ENCODE results near the gene TFAM. TPM values are rescaled to one million over a fixed set of nuclear protein-coding genes. Genes with fewer than 3 reads are reported as not detected.
A peak's percentile ranks its signal among the peaks of the same experiment; 100 is the strongest.

The TFAM gene
- total RNA-seq, result 10 to 100 TPM; 15.2 to 23.0 (median 19.7) TPM
- long read RNA-seq, full-length matches to known transcripts, result 2 of 8 reads
- long read RNA-seq, partial matches to known transcripts, result 6 of 8 reads
- long read RNA-seq, other reads (novel, unspliced or antisense), result 0 of 8 reads

- ATAC-seq (peak; percentile 98 to 99 (median 98)), DNase-seq (peak; percentile 96)
- 0% methylated on average over 5 of the region's 65 CpGs for WGBS (ENCODE audit: insufficient coverage, low coverage, low lambda C conversion rate, missing lambda C conversion rate)
- intact Hi-C loops (cut with DNase I), result no loop called here
- H3K4me3 ChIP-seq, result peak within 1 kb of the TSS; percentile 78 to 85 (median 84)
- H3K9me3 ChIP-seq, result no peaks in the 10 kb centered on the region
- no peaks in the 10 kb centered on the region for H3K27me3 ChIP-seq
- peaks cover 0 to 22% (median 13%) of the 10 kb centered on the region in 4 donors for H3K36me3 ChIP-seq
- TF ChIP-seq CTCF (IDR thresholded peaks at IDR 0.05) (peak; percentile 55 to 68 (median 59)), POLR2A (IDR thresholded peaks at IDR 0.05) (peak; percentile 86)
- H3K4me1 ChIP-seq, result peaks cover 0 to 13% (median 3%) of the 10 kb centered on the region in 4 donors
- peak within 1 kb of the TSS; percentile 68 to 82 (median 77) for H3K27ac ChIP-seq
These were observed at the start of gene TFAM for GRCh38 chr10:58384999-58385783. TSS of gene TFAM (plus strand) at chr10:58385410. CDS start at chr10:58385548, 138 bp downstream.

DNA sequence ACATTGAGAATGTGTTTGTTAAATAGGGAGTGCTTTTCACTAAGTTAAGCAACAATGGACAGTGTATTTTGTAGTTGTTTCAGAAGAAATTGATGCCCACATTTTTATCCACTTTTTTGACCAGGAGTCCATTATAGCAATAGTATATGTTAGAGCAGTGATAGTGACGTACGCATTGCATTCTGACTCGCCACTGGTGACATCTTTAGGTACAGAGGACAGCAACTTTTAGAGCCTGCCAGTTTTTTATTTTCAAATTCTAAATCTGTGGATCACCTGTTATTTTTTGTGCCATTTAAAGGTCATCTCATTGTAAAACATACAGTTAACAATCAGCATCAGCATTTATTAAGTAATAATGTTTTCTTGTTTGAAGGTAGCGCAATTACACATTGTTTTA lies 49.0 kb upstream of the TFAM start:
- ATAC-seq (no peak), DNase-seq (no peak)
- 93% methylated on average over 4 of the region's 4 CpGs for WGBS (ENCODE audit: insufficient coverage, low coverage, low lambda C conversion rate, missing lambda C conversion rate)
- Histone ChIP-seq H3K9me3 (no peaks in the 10 kb centered on the region), H3K27me3 (no peaks in the 10 kb centered on the region), H3K4me3 (no peak overlapping the region), H3K36me3 (no peaks in the 10 kb centered on the region), H3K4me1 (peaks cover 0 to 3% (median 0%) of the 10 kb centered on the region in 4 donors), H3K27ac (no peak overlapping the region)
- intact Hi-C loops (cut with DNase I), result no loop called here
- TF ChIP-seq POLR2A (IDR thresholded peaks at IDR 0.05) (no peak), CTCF (IDR thresholded peaks at IDR 0.05) (no peak)

DNA sequence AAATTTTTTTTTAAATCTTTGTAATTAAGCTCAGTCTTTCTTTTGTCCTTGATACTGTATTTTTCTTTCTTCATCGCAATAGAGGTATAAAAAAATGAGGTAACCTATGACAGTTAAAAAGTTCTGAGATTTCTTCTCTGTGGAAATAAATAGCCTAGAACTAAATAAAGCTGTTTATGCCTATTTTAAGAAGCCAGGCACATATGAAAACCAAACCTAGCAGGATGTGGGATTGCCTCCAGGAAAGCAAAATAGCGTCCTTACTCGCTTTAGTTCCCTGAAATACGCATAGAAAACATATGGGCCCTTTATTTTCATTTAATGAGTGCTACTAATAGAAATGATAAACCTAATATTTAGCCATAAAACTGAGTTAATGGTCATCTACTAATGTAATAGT lies 43.8 kb upstream of the TFAM start:
- no peaks in the 10 kb centered on the region for H3K4me1 ChIP-seq
- no peak for ATAC-seq
- intact Hi-C loops (cut with DNase I), result no loop called here
- no peaks in the 10 kb centered on the region for H3K36me3 ChIP-seq
- no peaks in the 10 kb centered on the region for H3K27me3 ChIP-seq
- no peak for TF ChIP-seq POLR2A (IDR thresholded peaks at IDR 0.05)
- TF ChIP-seq CTCF (IDR thresholded peaks at IDR 0.05), result no peak
- WGBS (ENCODE audit: insufficient coverage, low coverage, low lambda C conversion rate, missing lambda C conversion rate), result 89% methylated on average over 4 of the region's 4 CpGs
- no peak for DNase-seq
- H3K27ac ChIP-seq, result no peak overlapping the region
- no peak overlapping the region for H3K4me3 ChIP-seq
- H3K9me3 ChIP-seq, result no peaks in the 10 kb centered on the region

GRCh38 chr10:58341947-58342346 lies 43.3 kb upstream of the TFAM start:
- 80% methylated on average over 1 of the region's 1 CpG for WGBS (ENCODE audit: insufficient coverage, low coverage, low lambda C conversion rate, missing lambda C conversion rate)
- intact Hi-C loops (cut with DNase I), result no loop called here
- H3K4me3 ChIP-seq, result no peak overlapping the region
- no peaks in the 10 kb centered on the region for H3K36me3 ChIP-seq
- H3K9me3 ChIP-seq, result no peaks in the 10 kb centered on the region
- TF ChIP-seq POLR2A (IDR thresholded peaks at IDR 0.05) (no peak), CTCF (IDR thresholded peaks at IDR 0.05) (no peak)
- no peaks in the 10 kb centered on the region for H3K27me3 ChIP-seq
- ATAC-seq (no peak), DNase-seq (no peak)
- H3K4me1 ChIP-seq, result no peaks in the 10 kb centered on the region
- no peak overlapping the region for H3K27ac ChIP-seq
